ENCODE data around the gene BTN2A1.
A peak's percentile ranks its signal among the peaks of the same experiment; 100 is the strongest.
"Not testable (repeated sequence)": the region's sequence is repeated elsewhere in the genome, so short reads cannot be mapped to it uniquely, and the experiment has no call there.

The BTN2A1 gene

DNA sequence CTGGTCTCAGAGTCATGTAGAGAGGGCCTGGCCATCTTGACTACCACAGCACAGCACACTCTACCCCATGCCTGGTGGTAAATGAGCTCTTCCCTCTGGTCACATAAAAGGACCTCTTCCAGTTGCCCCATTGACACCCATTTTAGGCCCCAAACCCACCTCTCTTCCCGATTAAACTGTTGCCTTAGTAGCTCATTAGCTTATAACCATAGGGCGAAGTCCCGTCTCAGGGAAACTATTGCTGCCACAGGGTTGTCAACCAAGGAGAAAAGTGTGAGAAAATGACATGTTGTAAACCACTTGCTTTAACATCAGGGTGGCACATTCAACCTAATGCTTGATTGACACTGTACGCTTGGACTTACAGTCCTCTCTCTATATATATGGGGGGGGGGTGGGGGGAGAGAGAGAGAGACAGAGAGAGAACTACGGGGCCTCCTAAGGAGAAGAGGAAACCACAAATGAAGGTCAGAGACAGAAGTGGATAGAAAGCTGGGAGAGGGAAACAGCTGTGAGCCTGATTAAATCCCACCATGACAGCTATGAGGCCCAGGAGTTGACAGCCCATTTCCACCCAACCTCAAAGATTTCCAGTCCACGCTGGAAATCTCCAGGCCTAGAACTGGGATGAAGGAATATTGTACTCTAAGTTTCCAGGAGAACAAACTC is 27.5 kb downstream of the BTN2A1 start:
- Mint-ChIP-seq H3K9me3 (peaks cover 8% of the 10 kb centered on the region), H3K27ac (no peak overlapping the region), H3K4me1 (no peaks in the 10 kb centered on the region), H3K36me3 (ENCODE audit: low read depth) (peaks cover 2% of the 10 kb centered on the region), H3K4me3 (no peak overlapping the region), H3K27me3 (no peaks in the 10 kb centered on the region)
- ATAC-seq (no peak), DNase-seq (no peak)

DNA sequence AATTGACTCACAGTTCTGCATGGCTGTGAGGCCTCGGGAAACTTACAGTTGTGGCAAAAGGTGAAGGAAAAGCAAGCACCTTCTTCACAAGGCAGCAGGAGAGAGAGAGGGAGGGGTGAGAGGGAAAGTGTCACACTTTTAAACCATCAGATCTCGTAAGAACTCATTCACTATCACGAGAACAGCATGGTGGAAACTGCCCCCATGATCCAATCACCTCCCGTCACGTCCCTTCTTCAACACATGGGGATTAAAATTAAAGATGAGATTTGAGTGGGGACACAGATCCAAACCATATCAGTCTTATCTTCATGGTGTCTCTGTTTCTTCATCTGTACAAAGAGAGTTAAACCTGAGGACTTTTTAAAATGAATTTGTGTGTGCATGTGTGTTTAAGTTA is 28.6 kb downstream of the BTN2A1 start:
- no peak overlapping the region for H3K27ac Mint-ChIP-seq
- DNase-seq (no peak), ATAC-seq (no peak)
- H3K4me1 Mint-ChIP-seq, result no peaks in the 10 kb centered on the region
- H3K4me3 Mint-ChIP-seq, result no peak overlapping the region
- H3K36me3 Mint-ChIP-seq (ENCODE audit: low read depth), result peaks cover 2% of the 10 kb centered on the region
- no peaks in the 10 kb centered on the region for H3K27me3 Mint-ChIP-seq
- H3K9me3 Mint-ChIP-seq, result peaks cover 8% of the 10 kb centered on the region

DNA sequence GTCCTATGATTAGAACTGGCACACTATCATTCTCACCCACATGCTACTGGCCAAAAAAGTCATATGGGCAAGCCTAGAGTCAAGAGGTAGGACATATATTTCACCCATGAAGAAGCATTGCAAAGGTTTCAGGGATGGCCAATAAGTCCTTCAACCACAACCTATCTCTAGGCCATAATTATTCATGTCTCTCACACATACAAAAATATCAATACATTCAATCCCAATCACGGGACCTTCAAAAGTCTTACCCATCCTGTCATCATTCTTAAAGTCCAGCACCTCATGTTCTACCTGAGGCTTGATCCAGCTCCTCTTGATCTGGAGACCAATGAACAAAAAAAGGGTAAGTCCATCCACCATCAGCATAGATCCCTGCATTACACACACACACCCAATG is 29.7 kb downstream of the BTN2A1 start:
- DNase-seq (no peak), ATAC-seq (no peak)
- Mint-ChIP-seq H3K36me3 (ENCODE audit: low read depth) (peaks cover 2% of the 10 kb centered on the region), H3K4me1 (no peaks in the 10 kb centered on the region), H3K9me3 (peaks cover 8% of the 10 kb centered on the region), H3K27me3 (no peaks in the 10 kb centered on the region), H3K4me3 (no peak overlapping the region), H3K27ac (no peak overlapping the region)

DNA sequence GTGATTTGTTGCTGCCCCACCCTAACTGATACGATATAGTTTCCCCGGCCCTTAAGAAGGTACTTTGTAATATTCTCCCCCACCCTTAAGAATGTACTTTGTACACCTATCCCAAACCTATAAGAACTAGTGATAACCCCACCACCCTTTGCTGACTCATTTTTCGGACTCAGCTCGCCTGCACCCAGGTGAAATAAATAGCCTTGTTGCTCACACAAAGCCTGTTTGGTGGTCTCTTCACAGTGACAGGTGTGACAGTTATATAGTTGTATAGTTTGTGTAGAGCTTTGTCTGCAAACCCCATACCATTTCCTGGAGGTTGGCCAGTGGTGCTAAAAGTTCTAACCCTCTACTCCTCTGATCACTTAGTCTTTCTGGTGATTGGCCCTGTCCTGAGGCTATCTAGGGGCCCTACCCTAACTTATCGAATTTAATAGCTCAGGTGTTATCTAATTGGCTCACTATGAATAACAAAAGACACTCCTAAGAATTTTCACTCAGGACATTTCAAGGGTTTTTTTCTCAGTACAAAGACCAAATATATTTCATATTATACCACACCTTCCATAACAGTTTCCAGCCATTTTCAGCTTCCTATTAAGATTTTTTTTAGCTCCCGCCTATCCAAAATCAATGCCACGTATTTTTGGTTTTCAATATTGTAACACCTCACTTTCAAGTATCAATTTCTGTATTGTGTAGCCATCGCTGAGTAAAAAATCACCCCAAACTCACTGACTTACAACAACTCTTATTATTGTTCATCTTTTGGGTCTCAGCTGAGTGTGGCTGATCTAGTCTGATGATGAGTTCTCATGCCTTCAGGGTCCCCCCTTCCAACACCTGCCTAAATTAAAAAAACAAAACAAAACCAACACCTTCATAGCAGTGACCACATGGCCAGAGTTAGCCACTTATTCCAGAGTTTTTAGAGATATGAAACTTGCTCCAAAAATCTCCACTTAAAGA is 32.5 kb downstream of the BTN2A1 start:
- peaks cover 8% of the 10 kb centered on the region for H3K9me3 Mint-ChIP-seq
- ATAC-seq (no peak), DNase-seq (no peak)
- H3K27me3 Mint-ChIP-seq, result no peaks in the 10 kb centered on the region
- H3K4me3 Mint-ChIP-seq, result no peak overlapping the region
- peaks cover 2% of the 10 kb centered on the region for H3K36me3 Mint-ChIP-seq (ENCODE audit: low read depth)
- H3K4me1 Mint-ChIP-seq, result peaks cover 8% of the 10 kb centered on the region
- H3K27ac Mint-ChIP-seq, result no peak overlapping the region

DNA sequence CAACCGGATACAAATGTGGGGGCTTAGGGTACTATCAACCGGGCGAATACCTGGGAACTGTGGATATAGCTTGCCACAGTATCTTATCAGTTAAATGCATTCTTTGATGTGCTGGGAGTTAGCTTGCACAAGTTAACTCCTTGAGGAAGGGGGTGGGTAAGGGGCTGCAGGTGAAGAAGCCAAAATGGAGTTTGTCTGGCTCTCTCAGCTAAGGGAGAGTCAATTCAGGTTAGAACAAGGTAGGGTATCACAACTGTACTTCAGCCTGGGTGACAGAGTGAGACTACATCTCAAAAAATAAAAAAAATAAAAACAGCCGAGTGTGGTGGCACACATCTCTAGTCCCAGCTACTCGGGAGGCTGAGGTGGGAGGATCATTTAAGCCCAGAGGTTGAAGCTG is 33.8 kb downstream of the BTN2A1 start:
- H3K27ac Mint-ChIP-seq, result no peak overlapping the region

DNA sequence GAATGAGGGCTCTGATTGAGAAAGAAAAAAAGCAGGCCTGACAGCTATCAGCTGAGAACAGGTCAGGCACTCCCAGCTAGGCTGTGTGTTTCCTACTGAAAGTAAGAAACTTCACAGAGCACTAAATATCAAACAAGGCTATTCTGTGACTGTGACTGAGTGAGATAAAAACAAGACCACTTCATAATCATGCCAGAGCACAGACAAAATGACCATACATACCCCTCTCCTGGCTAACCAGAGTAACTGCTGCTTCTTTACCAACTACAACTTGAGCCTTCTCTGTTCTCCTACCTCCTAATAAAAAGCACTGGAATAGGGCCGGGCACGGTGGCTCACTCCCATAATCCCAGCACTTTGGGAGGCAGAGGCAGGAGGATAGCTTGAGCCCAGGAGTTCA is 35.5 kb downstream of the BTN2A1 start:
- Mint-ChIP-seq H3K4me3 (no peak overlapping the region), H3K27me3 (no peaks in the 10 kb centered on the region), H3K9me3 (no peaks in the 10 kb centered on the region), H3K4me1 (peaks cover 11% of the 10 kb centered on the region), H3K27ac (no peak overlapping the region), H3K36me3 (ENCODE audit: low read depth) (no peaks in the 10 kb centered on the region)
- DNase-seq (no peak), ATAC-seq (no peak)

More for the DNA sequence above, 33.8 kb downstream of the BTN2A1 start:
- peaks cover 8% of the 10 kb centered on the region for H3K4me1 Mint-ChIP-seq
- no peaks in the 10 kb centered on the region for H3K27me3 Mint-ChIP-seq
- no peak overlapping the region for H3K4me3 Mint-ChIP-seq
- peaks cover 2% of the 10 kb centered on the region for H3K36me3 Mint-ChIP-seq (ENCODE audit: low read depth)
- peaks cover 8% of the 10 kb centered on the region for H3K9me3 Mint-ChIP-seq
- ATAC-seq (no peak), DNase-seq (no peak)

DNA sequence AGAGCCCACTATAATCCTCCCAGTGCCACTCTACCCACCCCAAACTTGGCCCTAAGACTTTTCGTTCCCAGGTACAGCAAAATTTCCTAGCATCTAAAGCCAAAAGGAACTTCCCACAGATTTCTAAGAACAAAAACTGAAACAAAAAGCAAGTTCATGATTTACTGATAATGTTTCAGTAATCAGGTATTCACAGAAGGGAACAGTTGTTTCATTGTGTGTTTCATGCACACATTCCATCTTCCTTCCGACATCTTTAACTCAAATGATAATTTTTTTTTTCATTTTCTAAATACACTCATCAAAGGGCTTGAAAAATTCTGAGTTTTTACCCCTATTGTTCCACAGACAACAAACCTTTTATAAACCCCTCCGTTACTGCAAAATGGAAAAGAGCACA is 36.4 kb downstream of the BTN2A1 start:
- H3K4me1 Mint-ChIP-seq, result peaks cover 11% of the 10 kb centered on the region
- no peak for ATAC-seq
- no peaks in the 10 kb centered on the region for H3K27me3 Mint-ChIP-seq
- no peak for DNase-seq
- H3K36me3 Mint-ChIP-seq (ENCODE audit: low read depth), result no peaks in the 10 kb centered on the region
- no peak overlapping the region for H3K4me3 Mint-ChIP-seq
- no peak overlapping the region for H3K27ac Mint-ChIP-seq
- H3K9me3 Mint-ChIP-seq, result no peaks in the 10 kb centered on the region

DNA sequence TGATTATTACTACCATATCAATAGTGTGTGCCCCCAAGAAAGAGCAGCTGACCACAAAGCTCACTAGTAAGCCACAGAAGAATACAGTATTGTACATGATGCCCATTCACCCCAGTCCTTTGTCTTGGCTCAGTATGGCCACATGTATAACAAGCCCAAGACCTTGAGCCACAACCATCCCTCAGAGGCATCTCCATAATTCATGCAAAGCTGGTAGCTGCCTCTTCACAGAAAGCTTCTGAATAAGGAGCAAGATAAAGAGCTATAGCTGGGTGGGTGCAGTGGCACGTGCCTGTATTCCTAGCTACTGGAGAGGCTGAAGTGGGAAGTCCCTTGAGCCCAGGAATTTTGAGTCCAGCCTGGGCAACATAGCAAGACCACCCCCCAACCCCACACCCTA is 37.5 kb downstream of the BTN2A1 start:
- ATAC-seq, result no peak
- H3K9me3 Mint-ChIP-seq, result no peaks in the 10 kb centered on the region

DNA sequence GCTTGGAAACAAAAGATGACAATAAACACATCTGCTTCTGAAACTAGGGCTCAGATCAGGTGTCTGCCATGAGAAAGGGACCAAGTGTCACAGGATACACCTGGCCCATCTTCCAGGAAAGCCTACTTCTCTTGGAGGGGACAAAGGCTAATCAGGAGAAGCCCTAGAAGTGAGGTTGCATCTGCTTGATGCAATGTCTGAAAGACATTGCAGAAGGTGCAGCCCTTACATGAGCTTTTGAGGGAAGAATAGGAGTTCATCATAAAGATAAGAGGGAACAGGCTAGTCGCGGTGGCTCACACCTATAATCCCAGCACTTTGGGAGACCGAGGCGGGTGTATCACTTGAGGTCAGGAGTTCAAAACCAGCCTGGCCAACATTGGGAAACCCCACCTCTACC is 39.9 kb downstream of the BTN2A1 start:
- H3K27ac Mint-ChIP-seq, result no peak overlapping the region
- no peak overlapping the region for H3K4me3 Mint-ChIP-seq

More for the DNA sequence above, 37.5 kb downstream of the BTN2A1 start:
- DNase-seq, result no peak
- peaks cover under 1% of the 10 kb centered on the region for H3K27me3 Mint-ChIP-seq
- H3K4me1 Mint-ChIP-seq, result peaks cover 11% of the 10 kb centered on the region
- no peak overlapping the region for H3K27ac Mint-ChIP-seq
- no peak overlapping the region for H3K4me3 Mint-ChIP-seq
- H3K36me3 Mint-ChIP-seq (ENCODE audit: low read depth), result no peaks in the 10 kb centered on the region

DNA sequence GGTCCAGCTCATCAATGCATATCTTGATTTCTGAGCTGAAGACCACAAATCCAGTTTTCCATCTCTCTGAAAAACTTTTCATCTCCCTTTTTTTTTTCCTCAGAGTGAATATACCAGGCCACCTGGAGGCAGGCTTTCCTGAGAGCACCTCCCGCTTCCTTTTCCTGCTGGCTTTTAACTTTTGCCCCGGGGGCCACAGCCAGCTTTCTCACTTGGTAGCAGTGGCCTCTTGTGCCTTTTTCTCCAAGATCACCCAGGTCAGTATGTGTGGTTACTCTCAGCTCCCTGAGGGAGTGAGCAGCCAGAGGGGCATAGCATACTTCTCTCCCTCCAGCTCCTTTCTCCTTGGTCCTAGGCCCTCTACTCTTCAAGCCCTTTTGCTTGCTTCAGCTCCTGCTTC is 42.3 kb downstream of the BTN2A1 start, which contains the start of gene BTN1A1:
Gene BTN1A1, plus strand, starts transcription at position 202 of the 400 bp plus-strand sequence. CDS start 984 bp downstream, outside the sequence.
- ATAC-seq (no peak), DNase-seq (no peak)
- H3K4me3 Mint-ChIP-seq, result no peak within 1 kb of the TSS
- H3K27me3 Mint-ChIP-seq, result peaks cover 35% of the 10 kb centered on the region
- peaks cover 14% of the 10 kb centered on the region for H3K4me1 Mint-ChIP-seq
- no peaks in the 10 kb centered on the region for H3K9me3 Mint-ChIP-seq
- H3K36me3 Mint-ChIP-seq (ENCODE audit: low read depth), result no peaks in the 10 kb centered on the region
- H3K27ac Mint-ChIP-seq, result no peak within 1 kb of the TSS

More for the DNA sequence above, 39.9 kb downstream of the BTN2A1 start:
- ATAC-seq, result no peak
- DNase-seq, result no peak
- Mint-ChIP-seq H3K27me3 (peaks cover 22% of the 10 kb centered on the region), H3K9me3 (no peaks in the 10 kb centered on the region), H3K4me1 (peaks cover 22% of the 10 kb centered on the region), H3K36me3 (ENCODE audit: low read depth) (no peaks in the 10 kb centered on the region)

DNA sequence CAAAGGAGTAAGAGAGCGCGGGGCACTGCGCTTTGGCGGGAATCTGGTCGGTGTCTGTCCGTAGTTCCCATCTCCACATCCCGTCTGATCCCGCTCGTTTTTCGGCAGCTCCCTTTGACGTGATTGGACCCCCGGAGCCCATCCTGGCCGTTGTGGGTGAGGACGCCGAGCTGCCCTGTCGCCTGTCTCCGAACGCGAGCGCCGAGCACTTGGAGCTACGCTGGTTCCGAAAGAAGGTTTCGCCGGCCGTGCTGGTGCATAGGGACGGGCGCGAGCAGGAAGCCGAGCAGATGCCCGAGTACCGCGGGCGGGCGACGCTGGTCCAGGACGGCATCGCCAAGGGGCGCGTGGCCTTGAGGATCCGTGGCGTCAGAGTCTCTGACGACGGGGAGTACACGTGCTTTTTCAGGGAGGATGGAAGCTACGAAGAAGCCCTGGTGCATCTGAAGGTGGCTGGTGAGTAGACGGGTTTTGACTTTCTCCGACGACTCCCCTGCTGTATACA is 43.8 kb downstream of the BTN2A1 start:
- Mint-ChIP-seq H3K4me1 (peaks cover 14% of the 10 kb centered on the region), H3K4me3 (peak overlapping the region; percentile 74), H3K9me3 (no peaks in the 10 kb centered on the region), H3K36me3 (ENCODE audit: low read depth) (no peaks in the 10 kb centered on the region), H3K27ac (no peak overlapping the region), H3K27me3 (peaks cover 35% of the 10 kb centered on the region)
- ATAC-seq (peak; percentile 84), DNase-seq (peak; percentile 42)

DNA sequence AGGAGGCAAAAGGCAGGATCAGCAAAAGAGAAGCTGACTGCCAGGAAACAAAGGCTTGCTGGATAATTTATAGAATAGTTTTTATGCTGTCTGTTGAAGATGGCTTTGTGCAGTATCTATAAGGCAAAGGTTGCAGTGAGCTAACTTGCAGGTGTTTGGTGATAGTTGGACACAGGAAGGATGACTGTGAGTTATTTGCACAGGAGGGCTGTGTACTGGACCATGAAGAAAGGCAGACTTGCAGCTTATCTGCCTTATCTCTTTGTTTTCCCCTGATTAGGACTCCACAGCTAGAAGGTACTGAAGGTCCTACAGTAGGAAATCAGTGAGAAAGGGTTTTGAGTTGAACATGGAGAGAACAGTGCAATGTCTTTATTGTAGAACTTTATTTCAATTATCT is 44.4 kb downstream of the BTN2A1 start:
- Mint-ChIP-seq H3K4me1 (peaks cover 14% of the 10 kb centered on the region), H3K27me3 (peaks cover 35% of the 10 kb centered on the region), H3K4me3 (peak overlapping the region; percentile 74), H3K9me3 (no peaks in the 10 kb centered on the region), H3K27ac (no peak overlapping the region), H3K36me3 (ENCODE audit: low read depth) (no peaks in the 10 kb centered on the region)
- ATAC-seq (no peak), DNase-seq (no peak)

DNA sequence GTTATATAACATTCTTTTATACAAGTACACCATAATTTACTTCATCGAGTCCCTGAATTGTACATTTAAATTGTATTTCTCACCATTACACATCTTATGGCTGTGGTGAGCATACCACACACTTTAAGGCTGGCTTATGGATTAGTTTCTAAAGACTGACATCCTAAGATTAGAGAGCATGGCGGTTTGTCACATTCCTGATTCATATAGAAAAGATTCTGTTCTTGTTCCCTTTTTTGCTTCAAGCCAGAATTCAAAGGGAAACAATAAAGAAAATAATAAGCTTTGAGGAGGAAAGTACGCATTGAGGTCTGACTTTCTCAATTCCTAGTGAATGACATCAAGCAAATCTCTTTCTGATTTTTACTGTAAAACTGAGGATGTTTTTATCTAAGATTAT is 44.9 kb downstream of the BTN2A1 start:
- Mint-ChIP-seq H3K4me1 (peaks cover 12% of the 10 kb centered on the region), H3K9me3 (no peaks in the 10 kb centered on the region), H3K27me3 (peaks cover 35% of the 10 kb centered on the region), H3K27ac (no peak overlapping the region), H3K4me3 (no peak overlapping the region), H3K36me3 (ENCODE audit: low read depth) (no peaks in the 10 kb centered on the region)
- ATAC-seq (no peak), DNase-seq (no peak)

DNA sequence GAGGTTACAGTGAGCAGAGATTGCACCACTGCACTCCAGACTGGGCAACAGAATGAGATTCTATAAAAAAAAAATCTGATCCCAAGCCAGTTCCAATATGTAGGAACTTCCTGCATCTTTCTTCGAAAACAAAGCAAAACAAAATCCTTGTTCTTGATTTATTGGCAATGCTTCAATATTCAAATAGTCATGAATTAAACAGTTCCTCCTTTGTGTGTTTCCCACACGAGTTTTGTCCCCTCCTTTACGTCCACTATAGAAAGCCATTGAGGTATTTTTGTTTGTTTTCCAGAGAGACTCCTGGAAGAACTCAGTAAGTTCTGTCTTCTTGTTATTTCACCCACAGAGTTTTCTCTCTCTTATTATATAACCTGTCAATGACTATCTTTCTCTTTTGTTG is 49.9 kb downstream of the BTN2A1 start:
- Mint-ChIP-seq H3K9me3 (no peaks in the 10 kb centered on the region), H3K27me3 (peaks cover 12% of the 10 kb centered on the region), H3K36me3 (ENCODE audit: low read depth) (no peaks in the 10 kb centered on the region), H3K4me3 (no peak overlapping the region), H3K27ac (no peak overlapping the region), H3K4me1 (no peaks in the 10 kb centered on the region)
- ATAC-seq, result no peak
- DNase-seq, result no peak

DNA sequence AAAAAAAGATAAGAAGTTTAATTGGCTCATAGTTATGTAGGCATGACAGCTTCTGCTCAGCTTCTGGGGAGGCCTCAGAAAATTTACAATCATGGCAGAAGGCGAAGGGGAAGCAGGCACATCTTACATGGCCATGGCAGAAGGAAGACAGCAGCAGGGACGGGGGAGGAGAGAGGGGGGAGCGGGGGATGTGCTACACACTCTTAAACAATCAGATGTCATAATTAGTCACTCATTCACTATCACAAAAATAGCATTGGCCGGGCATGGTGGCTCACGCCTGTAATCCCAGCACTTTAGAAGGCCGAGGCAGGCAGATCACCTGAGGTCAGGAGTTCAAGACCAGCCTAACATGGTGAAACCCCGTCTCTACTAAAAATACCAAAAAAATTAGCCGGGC is 53.3 kb downstream of the BTN2A1 start:
- not testable (repeated sequence) for H3K9me3 Mint-ChIP-seq; H3K27ac Mint-ChIP-seq; H3K27me3 Mint-ChIP-seq; H3K4me3 Mint-ChIP-seq; DNase-seq; ATAC-seq; H3K4me1 Mint-ChIP-seq; H3K36me3 Mint-ChIP-seq (ENCODE audit: low read depth)

Data from activated naive CD8-positive, alpha-beta T cell treated with anti-CD3 and anti-CD28 coated beads, Interleukin-2, amount 50 U/mL, for 24 hours (primary cell).